Epithelial cell of esophagus (primary cell): ENCODE measurements around the gene TTC38.

Experiments used
- DNase-seq: peaks from one replicate; pipeline ENCODE4 v3.0.0; 2010; ENCODE audit warnings: low read depth
- H3K4me3 ChIP-seq: 2 replicates; pipeline ENCODE4 v1.5.1; 2011; ENCODE audit warnings: mild to moderate bottlenecking, low read length, control low read depth
- TF ChIP-seq, protein P1 (sequence below): IDR thresholded peaks from 2 replicates; pipeline ENCODE4 v1.5.1; 2011; ENCODE audit warnings: low read depth, mild to moderate bottlenecking, low read length, control low read depth, inconsistent platforms; ENCODE audit not compliant: insufficient read depth; ENCODE audit errors: missing control alignments

The TTC38 gene

DNA sequence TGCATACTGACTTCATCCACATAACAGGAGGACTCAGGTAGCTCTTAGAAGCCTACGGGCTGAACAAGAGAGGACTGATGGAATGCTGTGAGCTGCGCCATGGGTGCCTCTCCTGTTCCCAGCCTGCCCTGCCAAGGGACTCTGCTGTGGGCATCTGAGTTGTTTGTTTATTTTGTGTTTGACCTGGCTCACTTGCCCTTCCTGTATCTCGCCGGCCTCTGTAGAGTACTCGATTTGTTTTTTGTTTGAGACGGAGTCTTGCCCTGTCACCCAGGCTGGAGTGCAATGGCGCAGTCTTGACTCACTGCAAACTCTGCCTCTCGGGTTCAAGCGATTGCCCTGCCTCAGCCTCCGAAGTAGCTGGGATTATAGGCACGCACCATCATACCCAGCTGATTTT, 1.8 kb downstream of the TTC38 start:
- no peak overlapping the region for H3K4me3 ChIP-seq
- no peak for DNase-seq
- TF ChIP-seq, protein P1, sequence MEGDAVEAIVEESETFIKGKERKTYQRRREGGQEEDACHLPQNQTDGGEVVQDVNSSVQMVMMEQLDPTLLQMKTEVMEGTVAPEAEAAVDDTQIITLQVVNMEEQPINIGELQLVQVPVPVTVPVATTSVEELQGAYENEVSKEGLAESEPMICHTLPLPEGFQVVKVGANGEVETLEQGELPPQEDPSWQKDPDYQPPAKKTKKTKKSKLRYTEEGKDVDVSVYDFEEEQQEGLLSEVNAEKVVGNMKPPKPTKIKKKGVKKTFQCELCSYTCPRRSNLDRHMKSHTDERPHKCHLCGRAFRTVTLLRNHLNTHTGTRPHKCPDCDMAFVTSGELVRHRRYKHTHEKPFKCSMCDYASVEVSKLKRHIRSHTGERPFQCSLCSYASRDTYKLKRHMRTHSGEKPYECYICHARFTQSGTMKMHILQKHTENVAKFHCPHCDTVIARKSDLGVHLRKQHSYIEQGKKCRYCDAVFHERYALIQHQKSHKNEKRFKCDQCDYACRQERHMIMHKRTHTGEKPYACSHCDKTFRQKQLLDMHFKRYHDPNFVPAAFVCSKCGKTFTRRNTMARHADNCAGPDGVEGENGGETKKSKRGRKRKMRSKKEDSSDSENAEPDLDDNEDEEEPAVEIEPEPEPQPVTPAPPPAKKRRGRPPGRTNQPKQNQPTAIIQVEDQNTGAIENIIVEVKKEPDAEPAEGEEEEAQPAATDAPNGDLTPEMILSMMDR: no peak

DNA sequence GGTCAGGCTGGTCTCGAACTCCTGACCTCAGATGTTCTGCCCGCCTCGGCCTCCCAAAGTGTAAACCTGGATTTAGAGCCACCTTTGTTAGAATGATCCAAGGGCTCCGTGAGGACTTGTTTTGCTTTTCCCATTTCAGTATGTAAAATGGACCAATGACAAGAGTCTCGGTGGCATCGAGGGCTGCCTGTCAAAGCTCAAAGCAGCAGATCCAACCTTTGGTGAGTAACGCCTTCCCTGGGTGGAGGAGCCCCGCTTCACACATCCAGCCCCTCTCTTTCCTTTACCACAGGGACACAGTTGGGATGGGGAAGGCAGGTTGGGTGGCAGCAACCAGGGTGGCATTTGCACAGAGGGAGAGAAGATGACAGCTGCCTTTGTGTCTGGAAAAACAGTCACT, 4.4 kb downstream of the TTC38 start:
- TF ChIP-seq, protein P1: no peak
- DNase-seq: no peak
- no peak overlapping the region for H3K4me3 ChIP-seq

DNA sequence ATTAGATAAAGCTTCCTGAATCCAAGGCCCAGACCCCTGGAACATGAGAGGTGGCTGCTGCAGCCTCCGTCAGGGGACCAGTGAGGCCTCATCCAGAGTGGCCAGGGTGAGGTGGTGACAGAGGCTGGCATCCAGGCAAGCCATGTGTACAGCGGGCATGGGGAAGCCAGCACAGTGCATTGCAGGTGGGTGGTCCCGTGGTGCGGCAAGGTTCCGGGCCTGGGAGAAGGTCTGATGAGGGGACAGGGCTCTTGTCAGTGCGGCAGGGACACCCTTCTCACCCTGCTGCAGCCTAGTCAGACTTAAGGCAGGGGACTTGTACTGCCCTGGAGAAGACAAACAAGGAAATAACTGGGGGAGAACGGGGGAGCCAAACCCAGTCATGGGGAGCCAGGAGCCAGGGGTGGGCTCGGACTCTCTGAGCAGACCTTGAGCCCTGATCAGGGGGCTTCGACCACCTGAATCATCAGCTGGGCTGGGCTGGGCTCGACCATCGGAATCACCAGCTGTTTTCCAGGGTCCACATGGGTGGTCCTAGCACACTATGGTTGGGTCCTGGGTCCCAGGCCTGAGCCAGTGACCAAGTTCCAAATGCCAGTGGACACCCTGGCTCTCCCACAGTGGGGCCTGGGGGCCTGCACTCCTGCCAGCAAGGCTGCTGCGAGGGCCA, 5.1 kb downstream of the TTC38 start:
- TF ChIP-seq, protein P1: no peak
- DNase-seq: no peak
- H3K4me3 ChIP-seq: no peak overlapping the region

DNA sequence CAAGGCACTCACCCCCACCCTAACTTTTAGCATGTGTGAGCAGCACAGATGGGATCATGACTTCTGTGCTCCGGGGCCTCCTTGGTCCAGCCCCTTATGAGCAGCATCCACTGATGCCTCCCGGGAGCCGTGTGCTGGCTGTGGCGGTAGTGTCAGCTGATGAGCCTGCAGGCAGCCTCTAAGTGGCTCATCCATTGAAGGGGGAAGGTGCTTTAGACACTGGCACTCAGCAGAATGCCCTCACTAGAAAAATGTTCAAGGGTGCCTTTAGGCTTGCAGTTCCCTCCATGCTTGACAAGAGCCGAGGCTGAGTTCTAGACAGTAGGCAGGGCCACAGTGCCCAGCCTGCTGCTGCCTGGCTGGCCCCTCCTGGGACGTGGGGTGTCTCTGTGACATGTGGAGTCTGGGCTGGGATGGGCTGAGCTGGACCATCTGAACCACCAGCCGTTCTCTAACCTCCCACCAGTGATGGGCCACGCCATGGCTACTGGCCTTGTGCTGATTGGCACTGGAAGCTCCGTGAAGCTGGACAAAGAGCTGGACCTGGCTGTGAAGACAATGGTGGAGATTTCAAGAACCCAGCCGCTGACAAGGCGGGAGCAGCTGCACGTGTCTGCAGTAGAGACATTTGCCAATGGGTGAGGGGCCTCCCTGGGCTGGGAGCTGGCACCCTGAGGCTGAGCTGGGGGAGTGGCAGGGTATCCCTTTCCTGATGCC, 5.8 kb downstream of the TTC38 start:
- no peak overlapping the region for H3K4me3 ChIP-seq
- TF ChIP-seq, protein P1: no peak
- no peak for DNase-seq

DNA sequence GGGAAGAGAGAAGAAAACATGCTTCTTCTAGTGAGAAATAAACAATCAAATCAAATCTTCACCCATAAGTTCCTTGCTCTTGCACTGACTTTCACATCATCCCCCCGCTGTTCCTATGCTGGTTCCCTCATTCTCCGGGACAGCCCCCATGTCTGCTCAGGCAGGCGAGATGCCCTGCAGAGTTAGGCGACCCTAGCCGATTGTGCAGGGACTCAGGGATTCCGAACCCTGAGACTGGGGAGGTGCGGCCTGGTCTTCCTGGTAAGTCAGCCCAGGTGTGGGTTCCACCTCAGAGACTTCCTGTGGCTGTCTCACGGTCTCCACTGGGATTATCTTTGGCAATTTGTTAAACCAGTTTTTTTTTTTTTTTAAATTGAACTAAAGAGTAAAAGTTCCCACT, 6.6 kb downstream of the TTC38 start:
- no peak overlapping the region for H3K4me3 ChIP-seq
- DNase-seq: no peak
- TF ChIP-seq, protein P1: no peak

DNA sequence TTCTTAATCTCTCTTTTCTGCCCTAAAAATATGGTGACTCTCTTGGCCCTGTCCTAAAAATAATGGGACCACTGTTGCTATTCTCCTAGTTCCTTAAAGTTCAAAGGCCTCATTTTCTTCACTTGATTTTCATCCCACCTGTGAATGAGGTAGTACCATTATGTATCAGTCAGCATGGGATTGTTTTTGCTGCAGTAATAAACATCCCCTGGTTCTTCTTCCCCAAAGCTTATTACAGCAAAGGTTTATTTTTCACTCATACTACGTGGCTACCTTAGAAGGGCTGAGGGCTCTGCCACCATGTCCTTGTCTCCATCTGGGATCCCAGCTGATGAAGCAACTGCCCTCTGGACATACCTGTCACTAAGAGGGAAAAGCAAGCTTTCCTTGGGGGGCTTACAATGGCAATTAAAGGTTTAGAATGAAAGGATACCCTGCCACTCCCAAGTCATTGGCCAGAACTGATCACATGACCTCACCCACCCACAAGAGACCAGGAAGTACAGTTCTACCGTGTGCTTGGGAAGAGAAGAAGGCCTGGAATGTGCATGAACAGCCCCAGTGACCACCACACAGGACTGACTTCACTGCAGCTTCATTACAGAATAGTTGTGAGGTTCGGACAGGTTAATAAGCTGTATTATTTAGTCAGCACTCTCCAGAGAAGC, 7.8 kb downstream of the TTC38 start:
- TF ChIP-seq, protein P1: no peak
- no peak overlapping the region for H3K4me3 ChIP-seq
- no peak for DNase-seq
